ENCODE measurements around the gene GPANK1.
A peak's percentile ranks its signal among the peaks of the same experiment; 100 is the strongest.

The GPANK1 gene

DNA sequence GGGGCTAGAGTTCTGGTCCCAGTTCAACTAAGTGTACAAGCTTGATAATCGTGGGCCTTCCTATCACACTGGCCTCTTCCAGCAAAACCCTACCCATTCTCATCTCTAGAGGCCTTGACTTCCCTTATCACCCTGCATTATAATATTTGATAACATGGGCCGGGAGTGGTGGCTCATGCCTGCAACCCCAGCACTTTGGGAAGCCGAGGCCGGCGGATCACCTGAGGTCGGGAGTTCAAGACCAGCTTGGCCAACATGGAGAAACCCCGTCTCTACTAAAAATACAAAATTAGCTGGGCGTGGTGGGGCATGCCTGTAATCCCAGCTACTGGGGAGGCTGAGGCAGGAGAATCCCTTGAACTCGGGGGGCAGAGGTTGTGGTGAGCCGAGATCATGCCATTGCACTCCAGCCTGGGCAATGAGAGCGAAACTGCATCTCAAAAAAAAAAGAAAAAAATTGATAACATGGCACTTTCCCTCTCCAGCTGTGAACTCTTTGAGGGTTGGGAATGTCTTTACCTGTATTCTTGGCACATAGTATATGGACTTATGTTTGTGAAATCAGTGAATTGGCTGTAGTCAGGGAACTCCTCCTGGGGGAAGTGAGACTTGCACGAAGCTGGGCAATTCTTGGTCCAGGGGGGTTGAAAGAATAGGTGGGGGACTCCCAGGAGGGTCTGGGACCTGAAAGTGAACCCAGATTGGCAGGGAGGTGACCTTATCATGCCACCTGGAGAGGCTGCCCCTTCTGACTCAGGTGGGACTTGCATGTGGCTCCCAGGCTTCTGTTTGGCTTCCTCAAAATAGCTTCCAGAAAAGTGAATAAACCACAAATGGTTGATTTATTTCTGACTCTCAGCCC lies 3.3 kb downstream of the GPANK1 start:
- DNase-seq = no peak

DNA sequence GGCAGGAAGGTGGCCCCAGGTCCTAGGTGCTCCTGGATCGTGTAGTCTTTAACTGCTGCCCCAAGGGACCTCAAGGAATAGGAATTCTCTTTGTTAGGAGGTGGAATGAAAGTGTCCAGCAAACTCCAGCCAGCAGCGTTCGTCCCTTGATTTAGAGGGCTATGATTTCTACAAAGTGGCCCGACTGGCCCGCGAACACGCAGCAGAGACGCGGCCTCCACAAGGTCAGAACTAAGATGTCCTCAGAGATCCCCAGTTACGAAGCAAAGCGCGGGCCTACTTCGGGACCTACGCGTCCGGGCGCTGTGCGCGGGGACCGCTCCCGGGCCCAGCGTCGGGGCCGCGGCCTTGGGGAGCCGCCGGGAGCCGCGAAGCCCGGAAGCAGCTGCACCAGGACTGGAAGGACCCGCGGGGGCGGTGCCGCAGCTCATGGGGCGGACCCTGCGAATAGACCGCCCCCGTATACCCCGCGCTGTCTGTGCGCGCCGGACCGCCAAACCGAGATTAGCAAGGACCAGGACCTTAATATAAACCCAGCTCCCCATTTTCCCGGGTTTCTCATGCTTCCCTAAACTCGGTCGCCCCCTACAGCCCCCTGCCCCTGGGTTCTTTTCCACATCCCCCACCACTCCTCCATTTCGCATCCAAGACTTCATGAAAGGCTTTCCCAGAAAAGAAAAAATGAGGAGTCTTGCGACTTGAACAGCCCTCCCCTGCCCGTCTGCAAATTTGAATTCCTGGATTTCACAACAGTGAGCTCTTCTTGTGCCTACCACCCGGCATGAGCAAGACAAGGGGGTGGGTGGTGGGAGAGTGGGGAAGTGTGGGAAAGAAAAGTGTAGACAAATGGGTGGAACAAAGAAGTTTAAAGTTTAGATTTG lies 4.2 kb downstream of the GPANK1 start, which contains the start of gene C6orf47:
TSS of gene C6orf47 (minus strand) at position 398 of the 881 bp plus-strand sequence. CDS start 831 bp downstream, outside the sequence.
- peak; percentile 62 for DNase-seq

DNA sequence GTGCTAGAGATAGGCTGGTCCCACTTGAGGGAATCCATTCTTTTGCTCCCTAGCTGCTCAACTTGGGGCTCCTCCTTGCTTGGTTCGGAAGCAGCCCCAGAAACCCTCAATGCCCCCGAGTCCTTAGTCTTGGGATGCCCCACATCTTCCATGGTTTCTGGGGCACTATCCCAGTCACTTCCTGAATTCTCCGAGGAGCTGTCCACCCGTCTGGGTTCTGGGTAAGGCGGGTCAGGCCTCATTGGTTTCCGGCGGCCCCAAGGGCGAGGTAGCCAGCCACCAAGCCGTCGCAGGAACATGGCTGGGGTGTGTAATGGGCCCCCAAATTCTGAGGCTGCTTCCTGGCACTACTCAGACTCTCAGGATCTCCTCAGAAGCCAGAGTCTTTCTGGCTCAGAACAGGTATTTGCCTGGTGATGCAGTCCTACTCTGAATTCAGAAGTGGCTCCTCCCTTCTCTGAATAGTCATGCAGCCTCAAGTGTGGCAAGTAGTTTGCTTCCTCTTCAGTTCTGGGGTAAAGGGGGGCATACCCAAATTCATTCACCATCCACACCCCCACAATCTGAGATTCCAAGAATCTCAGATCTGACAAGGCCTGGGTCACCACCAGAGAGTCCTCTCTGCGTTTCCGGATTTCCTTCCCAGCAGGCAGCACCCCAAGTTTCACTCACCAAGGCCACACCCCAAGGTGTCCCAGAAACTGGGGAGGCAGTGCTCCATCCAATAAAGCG lies 5.0 kb downstream of the GPANK1 start:
- DNase-seq = no peak

DNA sequence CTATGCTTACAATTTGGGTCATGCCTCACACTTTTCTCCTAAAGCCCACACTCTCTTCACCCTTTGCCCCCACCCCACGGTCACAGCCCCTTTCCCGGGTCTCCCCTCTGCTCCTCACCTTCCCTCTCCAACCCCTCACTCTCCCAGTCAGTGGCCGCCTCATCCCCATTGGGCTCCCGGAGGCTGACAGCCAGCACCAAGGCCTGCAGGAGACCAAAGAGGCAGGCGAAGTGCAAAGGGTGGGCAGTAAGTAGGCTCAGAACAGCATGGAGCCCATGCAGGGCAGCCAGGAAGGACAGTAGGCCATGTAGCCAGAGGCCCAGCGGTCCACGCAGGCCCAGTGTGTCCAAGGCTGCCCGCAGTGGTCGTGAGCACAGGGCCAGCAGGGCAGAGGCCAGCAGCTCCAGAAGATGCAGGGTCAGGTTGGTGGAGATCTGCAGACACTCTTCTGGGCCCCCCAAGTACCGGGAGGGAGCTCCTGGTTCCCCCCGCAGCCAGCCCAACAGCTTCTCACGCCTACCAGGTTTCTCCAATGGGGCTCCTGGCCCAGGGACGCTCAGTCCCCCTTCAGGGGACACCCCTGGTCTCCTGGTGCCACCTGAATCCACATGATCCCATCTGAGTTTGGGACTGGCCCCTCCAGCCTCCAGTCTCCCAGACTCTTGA lies 5.7 kb downstream of the GPANK1 start:
- DNase-seq = no peak

DNA sequence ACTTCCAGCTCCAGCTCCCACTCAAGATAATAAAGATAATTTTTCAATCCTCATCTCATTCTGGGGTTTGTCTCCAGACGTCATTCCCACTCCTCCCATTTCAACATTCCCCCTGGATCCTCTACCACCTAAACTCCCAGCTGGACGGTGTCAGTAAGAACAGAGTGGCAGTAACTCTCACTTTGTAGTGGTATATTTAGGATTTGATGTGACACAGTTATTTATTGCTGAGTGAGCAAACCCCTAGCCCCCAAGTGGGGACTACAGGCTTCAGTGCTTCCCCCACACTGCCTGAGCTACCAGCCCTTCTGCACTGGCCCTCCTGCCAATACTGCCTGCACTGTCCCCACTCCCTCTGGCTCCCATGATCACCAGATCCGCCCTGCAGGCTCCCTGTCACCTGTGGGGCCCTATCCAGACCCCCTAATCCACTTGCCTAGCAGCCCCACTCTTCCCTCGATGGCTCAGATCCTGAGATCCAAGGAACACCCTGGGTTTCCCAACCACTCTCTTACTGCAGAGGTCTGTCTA lies 6.6 kb downstream of the GPANK1 start:
- no peak for DNase-seq

DNA sequence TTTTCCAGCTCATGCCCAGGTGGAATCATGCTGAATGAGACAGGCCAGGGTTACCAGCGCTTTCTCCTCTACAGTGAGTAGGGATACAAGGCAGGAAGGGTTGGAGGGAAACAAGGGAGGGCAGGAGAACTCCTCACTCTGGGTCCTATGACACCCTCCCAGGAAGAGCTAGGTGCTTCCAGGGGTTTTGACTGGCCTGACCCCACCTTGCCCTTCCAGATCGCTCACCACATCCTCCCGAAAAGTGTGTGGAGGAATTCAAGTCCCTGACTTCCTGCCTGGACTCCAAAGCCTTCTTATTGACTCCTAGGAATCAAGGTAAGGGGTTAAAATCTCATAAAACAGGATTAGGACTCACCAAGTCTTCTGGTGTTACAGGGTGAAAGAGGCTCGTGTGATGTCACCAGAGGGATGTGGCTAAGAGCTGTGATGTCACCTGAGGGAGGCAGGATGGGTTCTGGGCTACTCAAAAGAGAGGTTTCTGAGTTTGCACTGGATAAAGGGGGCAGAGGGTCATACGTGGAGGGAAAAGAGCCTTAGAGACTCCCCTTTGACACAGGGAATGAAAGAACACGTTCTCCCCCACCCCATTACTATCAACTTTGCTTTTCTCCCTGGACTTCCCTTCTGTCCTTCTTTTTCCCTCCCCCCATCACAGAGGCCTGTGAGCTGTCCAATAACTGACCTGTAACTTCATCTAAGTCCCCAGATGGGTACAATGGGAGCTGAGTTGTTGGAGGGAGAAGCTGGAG lies 7.2 kb downstream of the GPANK1 start:
- no peak for DNase-seq

DNA sequence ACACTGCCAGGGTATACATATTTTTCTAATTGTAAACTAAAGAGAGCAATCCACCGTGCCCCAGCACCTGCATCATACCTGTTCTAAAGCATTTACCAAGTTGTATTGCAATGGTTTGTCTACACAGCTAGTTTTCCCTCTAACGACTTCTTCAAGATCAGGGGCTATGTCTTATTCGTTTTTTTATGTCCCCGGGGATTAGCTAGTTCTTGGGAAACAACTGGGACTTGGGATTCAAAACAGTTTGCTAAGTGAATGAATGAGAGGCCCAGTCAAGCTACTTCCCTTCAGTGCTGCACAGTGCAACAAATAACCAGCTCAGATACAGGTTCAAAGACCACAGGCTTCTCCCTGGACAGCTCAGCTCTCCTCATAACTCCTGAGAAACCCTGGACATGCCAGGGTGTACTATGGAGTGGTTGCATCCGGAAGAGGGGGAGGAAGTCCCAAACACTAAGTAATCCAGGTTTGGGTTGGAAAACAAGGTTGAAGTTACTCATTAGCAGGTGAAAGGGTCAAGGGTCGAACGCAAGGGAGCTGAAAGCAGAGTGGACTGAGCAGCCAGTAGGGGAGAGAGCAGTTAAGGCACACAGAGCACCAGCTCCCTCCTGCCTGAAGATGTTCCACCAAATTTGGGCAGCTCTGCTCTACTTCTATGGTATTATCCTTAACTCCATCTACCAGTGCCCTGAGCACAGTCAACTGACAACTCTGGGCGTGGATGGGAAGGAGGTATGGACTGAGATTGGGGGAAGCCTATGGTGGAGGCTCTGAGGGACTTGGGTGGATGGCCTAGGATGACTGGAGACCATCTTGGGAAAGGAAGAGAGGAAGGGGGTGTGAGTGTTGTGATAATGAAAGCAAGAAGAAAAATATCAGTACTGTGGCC lies 9.2 kb downstream of the GPANK1 start, which contains the start of gene APOM:
TSS of gene APOM (plus strand) at position 546 of the 889 bp plus-strand sequence. CDS start at position 619, 73 bp downstream.
- DNase-seq = no peak

DNA sequence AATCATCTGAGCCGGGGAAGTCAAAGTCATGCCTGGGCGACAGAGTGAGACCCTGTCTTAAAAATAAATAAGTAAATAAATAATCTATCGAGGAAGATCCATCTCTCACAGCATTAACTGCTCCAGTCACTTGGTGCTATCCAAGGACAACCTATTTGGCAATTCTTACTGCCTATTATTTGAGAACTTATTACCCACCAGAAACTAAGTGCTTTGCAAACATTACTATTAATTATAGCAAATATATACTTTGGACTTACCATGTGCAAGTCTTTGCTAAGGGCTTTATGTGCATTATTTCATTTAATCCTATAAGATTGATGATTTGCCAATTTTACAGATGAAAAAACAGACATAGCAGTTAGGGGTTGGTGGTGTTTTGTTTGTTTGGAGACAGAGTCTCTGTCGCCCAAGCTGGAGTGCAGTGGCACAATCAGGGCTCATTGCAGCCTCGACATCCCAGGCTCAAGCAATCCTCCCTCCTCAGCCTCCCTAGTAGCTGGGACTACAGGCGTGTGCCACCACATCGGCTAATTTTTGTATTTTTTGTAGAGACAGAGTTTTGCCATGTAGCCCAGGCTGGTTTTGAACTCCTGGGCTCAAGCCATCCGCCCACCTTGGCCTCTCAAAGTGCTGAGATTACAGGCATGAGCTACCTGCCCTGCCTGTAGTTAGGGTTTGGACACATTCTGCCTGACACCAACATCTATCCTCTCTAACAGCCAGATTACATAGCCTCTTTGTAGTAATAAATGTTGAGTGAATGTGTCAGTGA lies 10.0 kb downstream of the GPANK1 start:
- DNase-seq = no peak

DNA sequence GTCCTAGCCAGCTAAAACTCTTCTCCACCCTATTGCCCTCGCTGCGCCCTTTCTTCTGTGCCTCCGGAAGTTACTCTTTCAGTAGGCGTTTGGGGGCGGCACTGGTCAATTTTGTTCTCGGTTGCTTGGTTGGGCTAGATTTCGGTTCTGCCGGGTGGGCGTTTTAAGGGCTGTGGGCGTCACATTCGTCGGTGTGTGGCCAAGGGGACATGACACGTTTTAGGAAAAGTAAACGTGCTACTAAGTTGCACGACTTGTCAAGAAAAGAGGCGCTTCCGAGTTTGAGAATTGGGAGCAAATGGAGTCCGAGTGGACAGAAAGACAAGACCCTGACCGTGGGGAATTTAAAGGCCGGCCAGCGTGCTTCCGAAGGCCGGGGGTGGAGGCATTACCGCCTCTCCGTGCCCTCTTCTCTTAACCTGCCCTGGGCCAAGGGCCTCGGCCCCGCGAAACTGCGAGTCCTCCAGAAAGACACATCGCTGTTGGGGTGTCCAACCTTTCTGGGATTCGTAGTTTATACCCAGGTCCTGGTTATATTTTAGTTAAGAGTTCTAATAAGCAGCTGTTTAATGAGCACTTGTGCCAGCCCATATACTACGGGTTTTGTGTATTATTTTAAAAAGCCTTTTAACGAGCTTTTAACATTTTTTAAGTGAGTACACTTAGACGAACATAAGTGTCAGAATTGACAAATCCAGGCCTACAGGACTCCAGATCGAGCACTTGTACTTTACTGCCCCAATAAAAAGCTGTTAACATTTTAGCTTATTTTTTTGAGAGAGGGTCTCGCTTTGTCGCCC lies 11.7 kb downstream of the GPANK1 start:
- peak; percentile 95 for DNase-seq

DNA sequence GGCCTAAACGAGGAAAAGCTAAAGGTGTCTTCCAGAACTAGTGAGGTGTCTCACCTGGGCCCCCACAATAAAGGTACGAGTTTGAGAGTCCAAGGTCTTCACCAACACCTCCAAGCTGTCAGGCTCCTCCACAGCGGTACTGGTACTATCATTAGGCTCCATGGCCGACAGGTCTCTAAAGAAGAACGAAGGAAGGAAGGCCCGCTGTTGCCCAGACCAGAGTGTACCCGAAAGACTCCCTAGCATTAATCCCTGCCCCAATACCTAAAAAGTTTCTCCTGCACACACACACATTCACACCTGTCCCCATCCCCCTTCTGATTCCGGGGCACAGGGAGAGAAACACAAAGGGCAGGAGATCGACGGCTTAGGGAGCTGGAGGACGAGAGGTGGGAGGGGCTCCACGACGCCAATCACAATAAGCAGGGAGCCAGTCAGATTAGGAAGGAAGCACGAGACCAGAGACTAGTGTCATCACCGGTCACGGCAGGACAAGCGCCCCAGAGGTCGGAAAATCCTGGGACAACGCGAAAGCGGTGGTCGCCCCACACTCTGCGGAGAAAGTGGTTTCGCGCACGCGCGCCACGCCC lies 13.1 kb downstream of the GPANK1 start:
- peak; percentile 67 for DNase-seq

DNA sequence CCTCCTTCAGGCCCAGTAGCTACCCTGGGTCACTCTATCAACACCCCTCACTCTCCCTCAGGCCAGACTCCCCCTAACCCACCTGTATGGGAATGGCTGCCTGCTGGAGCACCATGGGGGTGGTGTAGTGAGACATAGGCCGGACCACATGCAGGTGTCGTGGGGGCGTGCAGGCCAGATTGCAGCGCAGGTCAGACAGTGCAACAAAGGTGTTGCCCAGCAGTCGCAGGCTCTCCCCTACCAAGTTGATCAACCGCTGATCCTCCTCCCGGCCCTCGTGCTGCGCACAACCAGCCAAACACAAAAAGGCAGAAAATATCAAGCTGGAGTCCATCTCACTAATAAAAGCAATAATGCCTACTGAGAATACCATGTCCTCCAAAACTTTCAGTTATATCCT lies 19.5 kb downstream of the GPANK1 start:
- no peak for DNase-seq

DNA sequence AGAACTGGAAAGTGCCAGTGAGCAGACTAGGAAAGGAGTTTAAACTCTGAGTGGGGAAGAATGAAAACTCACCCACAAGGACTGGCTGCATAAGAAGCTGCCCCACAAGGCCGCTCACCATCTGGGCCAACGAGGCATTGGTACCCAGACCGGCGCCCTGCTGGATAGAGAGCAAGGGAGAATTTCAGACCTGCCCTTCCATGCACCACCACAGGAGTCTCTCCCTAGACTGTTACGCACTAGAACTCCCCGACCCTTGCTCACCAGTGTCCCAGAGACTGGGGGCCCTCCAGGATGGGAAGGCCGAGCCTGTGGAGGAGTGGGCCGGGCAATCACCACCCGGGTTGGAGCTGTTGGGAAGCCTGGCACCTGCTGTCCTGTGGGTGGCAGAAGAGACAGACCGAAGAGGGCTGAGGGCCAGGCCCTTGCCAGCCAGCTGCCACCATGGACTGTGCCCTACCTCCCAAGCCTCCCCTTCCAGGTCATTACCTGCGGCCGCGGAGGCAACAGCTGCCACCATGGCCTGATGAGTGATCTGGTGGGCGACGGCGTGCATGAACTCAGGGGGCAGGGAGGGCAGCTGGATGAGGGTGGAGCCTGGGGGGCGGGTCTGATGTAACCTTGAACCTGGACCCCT lies 20.9 kb downstream of the GPANK1 start:
- no peak for DNase-seq

DNA sequence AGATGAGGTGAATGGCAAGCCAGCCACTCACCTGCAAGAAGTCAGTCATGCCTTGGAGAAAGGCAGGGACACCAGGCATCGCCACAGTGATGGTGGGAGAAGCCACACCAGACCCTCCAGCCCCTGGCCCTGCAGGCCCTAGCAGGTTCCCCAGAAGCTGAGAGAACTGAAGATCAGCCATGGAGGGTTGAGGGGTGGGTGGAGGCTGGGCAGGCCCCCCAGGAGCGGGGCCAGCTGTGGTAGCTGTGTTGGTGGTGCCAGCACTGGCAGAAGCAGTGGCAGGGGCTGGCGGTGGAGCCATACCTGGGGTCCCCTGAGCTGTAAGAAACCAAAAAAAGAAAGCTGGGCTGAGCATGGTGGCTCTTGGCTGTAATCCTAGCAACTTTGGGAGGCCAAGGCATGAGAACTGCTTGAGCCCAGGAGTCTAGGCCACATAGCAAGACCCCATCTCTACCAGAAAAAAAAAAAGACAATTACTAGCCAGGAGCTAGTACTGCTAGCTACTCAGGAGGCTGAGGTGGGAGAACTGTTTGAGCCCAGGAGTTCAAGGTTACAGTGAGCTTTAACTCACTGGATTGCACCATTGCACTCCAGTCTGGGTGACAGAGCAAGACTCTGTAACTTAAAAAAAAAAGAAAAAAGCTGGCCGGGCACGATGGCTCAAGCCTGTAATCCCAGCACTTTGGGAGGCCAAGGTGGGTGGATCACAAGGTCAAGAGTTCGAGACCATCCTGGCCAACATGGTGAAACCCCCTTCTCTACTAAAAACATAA lies 21.8 kb downstream of the GPANK1 start:
- DNase-seq = no peak

DNA sequence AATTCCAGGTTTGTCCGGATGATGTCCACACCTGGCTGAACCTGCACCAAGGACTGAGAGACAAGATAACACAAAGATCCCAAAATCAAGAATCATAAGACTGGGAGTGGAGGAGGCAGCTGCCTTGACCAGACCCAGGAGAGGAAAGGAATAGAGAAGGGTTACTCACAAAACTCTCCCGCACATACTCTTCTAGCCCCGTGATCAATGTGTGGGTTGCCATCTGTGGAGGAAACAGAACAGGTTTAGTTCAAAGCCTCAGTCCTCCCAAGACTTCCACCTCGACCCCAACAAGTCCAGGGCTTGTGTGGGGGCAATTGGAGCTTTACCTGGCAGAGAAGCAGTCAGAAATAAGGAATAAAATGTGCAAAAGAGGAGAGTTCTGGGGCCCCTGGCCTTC lies 23.4 kb downstream of the GPANK1 start:
- no peak for DNase-seq

DNA sequence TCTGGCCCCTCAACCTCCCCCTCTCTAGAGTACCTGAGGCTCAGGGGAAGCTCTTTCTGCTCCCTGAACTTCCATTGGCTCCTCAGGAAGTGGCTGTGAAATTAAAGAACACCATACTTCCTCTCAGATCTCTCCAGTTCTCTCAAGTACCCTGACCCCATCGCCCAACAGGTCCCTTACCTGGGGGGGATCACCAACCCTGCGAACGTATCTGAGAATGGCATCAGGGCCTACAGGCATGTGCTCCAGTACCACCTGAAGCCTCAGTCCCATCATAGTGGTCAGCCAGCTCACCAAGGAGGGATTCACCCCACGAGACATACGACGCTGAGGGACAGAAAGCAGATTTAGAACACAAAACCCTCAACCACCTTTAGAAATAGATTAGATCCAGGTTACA lies 24.2 kb downstream of the GPANK1 start:
- no peak for DNase-seq

DNA sequence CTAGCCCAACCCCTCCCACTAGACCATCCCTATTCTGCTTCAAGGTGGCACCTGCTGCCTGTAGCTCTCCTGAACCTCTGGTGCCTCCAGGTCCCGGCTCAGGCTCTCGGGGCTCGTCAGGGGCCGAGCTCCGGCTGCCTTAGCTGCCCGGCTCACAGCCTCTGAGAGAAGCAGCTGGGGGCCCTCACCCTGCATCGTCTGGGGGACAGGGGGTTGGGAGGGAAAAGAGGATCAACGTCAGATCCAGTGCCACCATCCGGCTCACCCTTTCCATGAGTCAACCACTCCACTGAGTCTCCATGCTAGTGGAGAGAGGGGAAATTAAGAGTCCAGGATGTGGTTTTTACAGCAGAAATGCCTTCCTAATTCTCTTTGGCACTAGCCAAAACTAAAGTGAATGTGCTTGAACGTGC lies 25.3 kb downstream of the GPANK1 start:
- DNase-seq = no peak

DNA sequence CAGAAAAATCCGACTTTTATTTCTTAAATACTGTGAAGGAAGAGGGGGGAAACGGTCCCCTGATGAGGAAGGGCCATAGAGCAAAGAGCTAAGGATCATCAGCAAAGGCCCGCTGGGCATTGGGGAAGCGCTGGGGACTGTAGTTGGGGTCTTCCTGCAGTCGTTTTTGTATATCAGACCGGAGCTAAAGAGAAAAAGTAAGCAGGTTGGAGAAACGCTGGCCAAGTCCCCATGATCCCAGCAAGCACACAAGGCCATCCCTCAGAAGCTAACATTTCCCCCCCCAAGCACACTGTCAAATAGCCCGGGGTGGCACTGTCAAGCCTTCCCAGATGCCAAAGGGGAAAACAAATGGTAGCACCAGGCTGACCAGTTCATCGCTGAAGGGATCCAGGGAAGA lies 25.8 kb downstream of the GPANK1 start:
- DNase-seq = no peak

Measured in DMS79 (cell line).